ENCODE measurements around the gene RFC2.
"Not testable (repeated sequence)": the region's sequence is repeated elsewhere in the genome, so short reads cannot be mapped to it uniquely, and the experiment has no call there.

Gene RFC2

GRCh38 chr7:74212661-74213060, 41.5 kb downstream of the RFC2 start:
- no peaks in the 10 kb centered on the region for H3K36me3 ChIP-seq (ENCODE audit: control insufficient read depth in 2 of 2, insufficient read depth in 1 of 2, low read length in 2 of 2)
- H3K4me3 ChIP-seq (ENCODE audit: low read depth, low read length) = no peak overlapping the region
- no peaks in the 10 kb centered on the region for H3K9me3 ChIP-seq (ENCODE audit: control insufficient read depth, insufficient read depth, low read depth, low read length)
- no peak for TF ChIP-seq REPIN1 (tag by site-specific recombination; IDR thresholded peaks at IDR 0.05; ENCODE audit: low read depth)
- TF ChIP-seq ZNF843 (tag by site-specific recombination; IDR thresholded peaks at IDR 0.05) = no peak
- no peak for TF ChIP-seq ZNF10 (tag by site-specific recombination; IDR thresholded peaks at IDR 0.05)
- TF ChIP-seq ZNF585B (tag by site-specific recombination; IDR thresholded peaks at IDR 0.05) = no peak
- TF ChIP-seq ZNF488 (tag by site-specific recombination; IDR thresholded peaks at IDR 0.05) = no peak
- TF ChIP-seq ZNF423 (tag by site-specific recombination; IDR thresholded peaks at IDR 0.05) = no peak
- TF ChIP-seq ZNF416 (tag by site-specific recombination; IDR thresholded peaks at IDR 0.05) = no peak
- no peak for TF ChIP-seq SCRT2 (tag by site-specific recombination; IDR thresholded peaks at IDR 0.05)
- no peak for TF ChIP-seq GFI1B (tag by site-specific recombination; IDR thresholded peaks at IDR 0.05)
- no peak for TF ChIP-seq ZSCAN30 (tag by site-specific recombination; IDR thresholded peaks at IDR 0.05)
- TF ChIP-seq ZNF223 (tag by site-specific recombination; IDR thresholded peaks at IDR 0.05) = no peak
- no peak for TF ChIP-seq ZSCAN18 (tag by site-specific recombination; IDR thresholded peaks at IDR 0.05)
- TF ChIP-seq HOXA7 (CRISPR knock-in tag; IDR thresholded peaks at IDR 0.05; ENCODE audit: borderline replicate concordance) = no peak
- TF ChIP-seq ZBTB6 (tag by site-specific recombination; IDR thresholded peaks at IDR 0.05) = no peak
- TF ChIP-seq MYNN (tag by site-specific recombination; IDR thresholded peaks at IDR 0.05; ENCODE audit: borderline replicate concordance) = no peak
- no peak for TF ChIP-seq ZNF140 (tag by site-specific recombination; IDR thresholded peaks at IDR 0.05)
- TF ChIP-seq EGR2 (tag by site-specific recombination; IDR thresholded peaks at IDR 0.05; ENCODE audit: low read depth) = no peak
- H3K27ac ChIP-seq (ENCODE audit: extremely low read depth, low read depth, low read length) = no peak overlapping the region
- POLR2A ChIA-PET = interaction anchor here (0.7 kb wide), 1 partner anchor 1316 kb away, joined by 3 read pairs; no protein-coding TSS in a partner anchor
- CTCF ChIA-PET = interaction anchor here (0.7 to 1.6 kb wide), 3 partner anchors 10 to 353 kb away, joined by 3 to 9 read pairs (median 3); no protein-coding TSS in a partner anchor
- H3K4me1 ChIP-seq (ENCODE audit: control insufficient read depth, insufficient read depth, low read length) = no peaks in the 10 kb centered on the region

- H3K4me1 ChIP-seq (ENCODE audit: control insufficient read depth, insufficient read depth, low read length); H3K27ac ChIP-seq (ENCODE audit: extremely low read depth, low read depth, low read length); POLR2A ChIA-PET; H3K9me3 ChIP-seq (ENCODE audit: control insufficient read depth, insufficient read depth, low read depth, low read length); H3K4me3 ChIP-seq (ENCODE audit: low read depth, low read length); H3K36me3 ChIP-seq (ENCODE audit: control insufficient read depth in 2 of 2, insufficient read depth in 1 of 2, low read length in 2 of 2): not testable (repeated sequence)
- CTCF ChIA-PET = interaction anchor here (0.9 to 7.2 kb wide), 7 partner anchors 10 to 194 kb away, joined by 3 to 126 read pairs (median 9); no protein-coding TSS in a partner anchor
These were observed 46.0 kb downstream of the RFC2 start for GRCh38 chr7:74208241-74208640.

- ChIA-PET POLR2A (no interaction called here), CTCF (interaction anchor here (0.6 to 7.2 kb wide), 19 partner anchors 11 to 213 kb away, joined by 3 to 126 read pairs (median 6); no protein-coding TSS in a partner anchor)
- Histone ChIP-seq H3K9me3 (ENCODE audit: control insufficient read depth, insufficient read depth, low read depth, low read length) (no peaks in the 10 kb centered on the region), H3K27ac (ENCODE audit: extremely low read depth, low read depth, low read length) (no peak overlapping the region), H3K4me1 (ENCODE audit: control insufficient read depth, insufficient read depth, low read length) (no peaks in the 10 kb centered on the region), H3K36me3 (ENCODE audit: control insufficient read depth in 2 of 2, insufficient read depth in 1 of 2, low read length in 2 of 2) (no peaks in the 10 kb centered on the region), H3K4me3 (ENCODE audit: low read depth, low read length) (no peak overlapping the region)
- TF ChIP-seq GLIS1 (tag by site-specific recombination; IDR thresholded peaks at IDR 0.05) (no peak), TSHZ1 (tag by site-specific recombination; IDR thresholded peaks at IDR 0.05; ENCODE audit: borderline replicate concordance) (no peak), ZSCAN4 (tag by site-specific recombination; IDR thresholded peaks at IDR 0.05) (no peak), ZNF26 (tag by site-specific recombination; IDR thresholded peaks at IDR 0.05) (no peak), ZBTB6 (tag by site-specific recombination; IDR thresholded peaks at IDR 0.05) (no peak)
These were observed 46.6 kb downstream of the RFC2 start for GRCh38 chr7:74207586-74207985.
